Measurements from ENCODE around the gene ZNF225. TPM values are rescaled to one million over a fixed set of nuclear protein-coding genes. Genes with fewer than 3 reads are reported as not detected.
"Not testable (repeated sequence)": the region's sequence is repeated elsewhere in the genome, so short reads cannot be mapped to it uniquely, and the experiment has no call there.

ZNF225 gene
- polyA plus RNA-seq (2013, experiment 1 of 2; ENCODE audit: insufficient read length), result 2.6 TPM
- polyA plus RNA-seq (2013, experiment 2 of 2; ENCODE audit: insufficient read length), result 2.7 TPM

DNA sequence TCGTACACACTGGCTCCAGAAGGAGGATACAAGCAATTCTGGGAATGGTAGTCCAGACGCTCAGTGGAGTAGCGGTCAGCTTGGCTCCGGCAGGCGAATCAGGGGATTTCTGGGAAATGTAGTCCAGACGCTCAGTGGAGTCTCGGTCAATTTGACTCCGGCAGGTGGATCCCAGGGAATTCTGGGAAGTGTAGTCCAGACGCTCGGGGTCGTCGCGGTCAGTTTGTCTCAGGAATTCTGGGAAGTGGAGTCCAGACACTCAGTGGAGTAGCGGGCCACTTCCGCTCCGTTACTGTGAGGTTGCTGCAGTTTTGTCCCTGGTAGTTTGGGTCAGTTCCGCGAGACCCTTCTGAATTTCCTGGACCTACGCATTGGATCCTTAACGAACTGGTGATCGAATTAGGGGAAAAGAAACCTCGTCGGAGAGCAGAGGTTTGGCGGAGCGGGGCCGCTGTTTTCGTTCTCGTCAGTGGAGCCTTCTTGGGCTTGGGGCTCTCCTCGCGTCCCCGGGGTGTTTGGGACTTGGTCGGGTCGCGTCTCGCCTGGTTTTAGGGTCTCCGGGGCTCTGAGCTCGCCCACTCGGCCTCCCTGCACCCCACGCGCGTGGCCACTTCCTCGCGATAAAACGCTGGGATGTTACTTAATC is at the start of gene ZNF225:
TSS of gene ZNF225 (plus strand) at position 262 of the 646 bp plus-strand sequence. CDS start 2,429 bp downstream, outside the sequence.
- DNase-seq, result peak; percentile 99

DNA sequence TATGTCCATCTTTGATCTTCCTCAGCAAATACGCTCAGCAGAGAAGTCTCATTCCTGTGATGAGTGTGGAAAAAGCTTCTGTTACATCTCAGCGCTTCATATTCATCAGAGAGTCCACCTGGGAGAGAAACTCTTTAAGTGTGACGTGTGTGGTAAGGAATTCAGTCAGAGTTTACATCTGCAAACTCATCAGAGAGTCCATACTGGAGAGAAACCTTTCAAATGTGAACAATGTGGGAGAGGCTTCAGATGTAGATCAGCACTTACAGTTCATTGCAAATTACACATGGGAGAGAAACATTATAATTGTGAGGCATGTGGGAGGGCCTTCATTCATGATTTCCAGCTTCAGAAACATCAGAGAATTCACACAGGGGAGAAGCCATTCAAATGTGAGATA is 46.9 kb upstream of the ZNF225 start:
- no peak for DNase-seq

GRCh38 chr19:44069415-44069814 is 43.8 kb upstream of the ZNF225 start:
- DNase-seq, result no peak

- DNase-seq, result peak; percentile 93
These were observed 41.2 kb upstream of the ZNF225 start, which contains the start of gene ZNF284 for GRCh38 chr19:44071824-44072542. Gene ZNF284 (plus strand): TSS chr19:44072159. CDS start chr19:44076390, 4,231 bp downstream.

DNA sequence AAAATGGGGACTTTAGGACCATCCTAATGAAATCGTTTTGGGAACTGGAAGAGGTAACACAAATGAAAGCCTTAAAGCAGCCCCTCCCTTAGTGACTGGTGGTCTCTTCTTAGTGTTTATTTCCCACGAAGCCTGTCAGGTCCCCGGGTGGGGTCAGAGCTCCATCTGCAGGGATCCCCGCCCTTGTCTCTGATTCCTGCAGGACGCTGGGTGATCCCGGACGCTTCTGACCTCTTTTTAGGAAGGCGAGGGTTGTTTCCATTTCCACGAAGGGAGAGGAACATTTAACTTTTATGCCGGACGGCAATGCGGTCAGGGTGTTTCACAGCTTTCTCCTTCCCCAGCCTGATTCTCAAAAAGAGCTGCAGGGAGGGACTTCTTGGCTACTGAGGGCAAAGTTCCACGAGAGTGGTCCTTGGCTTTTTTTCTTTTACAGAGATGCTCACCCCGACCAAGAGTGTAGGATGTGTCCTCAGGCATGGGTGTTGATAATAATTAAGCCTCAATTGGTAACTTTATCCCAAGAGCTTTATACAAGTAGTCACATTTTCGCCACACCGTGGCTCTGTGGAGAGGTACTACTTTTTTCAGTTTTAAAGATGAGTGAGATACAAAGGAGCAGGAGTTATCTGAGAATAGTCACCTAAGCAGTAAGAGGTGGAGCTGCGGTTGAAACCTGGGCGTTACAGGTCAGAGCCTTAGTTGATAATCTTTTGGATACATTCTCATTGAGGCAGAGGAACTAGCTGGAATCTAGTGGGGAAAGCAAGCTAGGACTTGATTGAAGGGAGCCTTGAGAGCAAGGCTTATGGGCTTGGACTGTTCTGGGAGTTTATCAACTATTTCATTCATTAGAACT is 40.4 kb upstream of the ZNF225 start:
- DNase-seq, result peak; percentile 1

DNA sequence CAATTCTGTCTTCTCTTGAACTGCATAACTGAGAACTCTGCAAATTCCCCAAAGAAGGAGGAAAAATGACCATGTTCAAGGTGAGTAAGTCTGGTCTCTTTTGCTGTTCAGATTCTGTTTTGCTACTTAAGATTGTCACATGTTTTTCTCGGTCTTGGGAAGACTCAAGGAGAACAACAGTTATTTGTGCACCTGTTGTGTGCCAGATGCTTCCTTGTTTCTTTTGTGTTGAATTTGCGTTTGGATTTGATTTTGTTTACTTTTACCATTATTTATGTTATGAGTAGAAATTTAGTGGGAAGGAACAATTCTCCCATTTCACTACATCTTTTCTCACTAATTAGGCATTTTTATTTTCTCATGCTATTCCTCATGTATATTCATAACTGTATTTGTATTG is 36.9 kb upstream of the ZNF225 start:
- no peak for DNase-seq

GRCh38 chr19:44092108-44092507 is 21.1 kb upstream of the ZNF225 start:
- DNase-seq, result no peak

DNA sequence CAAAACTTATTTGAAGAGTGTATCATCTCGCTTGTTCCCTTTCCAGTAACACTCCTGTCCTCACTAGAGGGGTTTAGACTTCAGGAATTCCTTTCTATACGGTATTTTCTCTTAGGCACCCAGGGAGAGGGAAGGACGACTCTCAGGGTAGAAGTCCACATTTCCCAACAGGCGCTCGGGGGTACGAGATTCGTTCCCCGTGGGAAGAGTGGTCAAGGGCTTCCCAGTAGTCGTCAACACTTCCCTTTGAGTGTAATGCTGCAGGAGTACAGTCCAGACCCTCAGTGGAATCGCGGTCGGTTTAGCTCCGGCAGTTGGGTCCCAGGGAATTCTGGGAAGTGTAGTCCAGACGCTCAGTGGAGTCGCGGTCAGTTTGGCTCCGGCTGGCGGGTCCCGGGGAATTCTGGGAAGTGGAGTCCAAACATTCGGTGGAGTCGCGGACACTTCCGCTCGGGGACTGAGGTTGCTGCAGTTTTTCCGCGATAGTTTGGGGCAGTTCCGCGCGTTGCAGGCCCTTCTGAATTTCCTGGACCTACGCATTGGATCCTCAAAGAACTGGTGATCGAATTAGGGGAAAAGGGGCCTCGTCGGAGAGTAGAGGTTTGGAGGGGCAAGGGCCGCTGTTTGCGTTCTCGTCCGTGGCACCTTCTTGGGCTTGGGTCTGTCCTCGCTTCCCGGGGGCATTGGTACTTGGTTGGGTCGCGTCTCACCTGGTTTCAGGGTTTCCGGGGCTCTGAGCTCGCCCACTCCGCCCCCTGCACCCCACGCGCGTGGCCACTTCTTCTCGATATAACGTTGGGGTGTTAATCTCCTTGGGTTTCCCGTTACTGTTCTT is 19.1 kb upstream of the ZNF225 start, which contains the start of gene ZNF224:
TSS of gene ZNF224 (plus strand) at position 431 of the 835 bp plus-strand sequence. CDS start 3,513 bp downstream, outside the sequence.
- DNase-seq, result peak; percentile 94

DNA sequence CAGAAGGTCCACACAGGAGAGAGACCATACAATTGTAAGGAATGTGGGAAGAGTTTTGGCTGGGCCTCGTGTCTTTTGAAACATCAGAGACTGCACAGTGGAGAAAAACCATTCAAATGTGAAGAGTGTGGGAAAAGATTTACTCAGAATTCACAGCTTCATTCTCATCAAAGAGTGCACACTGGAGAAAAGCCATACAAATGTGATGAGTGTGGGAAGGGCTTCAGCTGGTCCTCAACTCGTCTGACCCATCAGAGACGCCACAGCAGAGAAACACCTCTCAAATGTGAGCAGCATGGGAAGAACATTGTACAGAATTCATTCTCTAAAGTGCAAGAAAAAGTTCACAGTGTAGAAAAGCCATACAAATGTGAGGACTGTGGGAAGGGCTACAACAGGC is 5.4 kb upstream of the ZNF225 start:
- no peak for DNase-seq

GRCh38 chr19:44109458-44109857 is 3.7 kb upstream of the ZNF225 start:
- no peak for DNase-seq

- peak; percentile 86 for DNase-seq
These were observed 1.2 kb upstream of the ZNF225 start for GRCh38 chr19:44111910-44112463.

GRCh38 chr19:44112802-44113137 is 429 bp upstream of the ZNF225 start:
- DNase-seq, result no peak

- DNase-seq, result no peak
These were observed 688 bp downstream of the ZNF225 start for GRCh38 chr19:44113784-44114390.

GRCh38 chr19:44121162-44121561 is 8.0 kb downstream of the ZNF225 start:
- DNase-seq, result not testable (repeated sequence)

- DNase-seq, result no peak
These were observed 18.8 kb downstream of the ZNF225 start for GRCh38 chr19:44131955-44132354.

GRCh38 chr19:44141191-44142058 is 28.2 kb downstream of the ZNF225 start, which contains the start of gene ZNF234:
Gene ZNF234 (plus strand): TSS chr19:44141554. CDS start chr19:44144633, 3,079 bp downstream.
- DNase-seq, result peak; percentile 88

DNA sequence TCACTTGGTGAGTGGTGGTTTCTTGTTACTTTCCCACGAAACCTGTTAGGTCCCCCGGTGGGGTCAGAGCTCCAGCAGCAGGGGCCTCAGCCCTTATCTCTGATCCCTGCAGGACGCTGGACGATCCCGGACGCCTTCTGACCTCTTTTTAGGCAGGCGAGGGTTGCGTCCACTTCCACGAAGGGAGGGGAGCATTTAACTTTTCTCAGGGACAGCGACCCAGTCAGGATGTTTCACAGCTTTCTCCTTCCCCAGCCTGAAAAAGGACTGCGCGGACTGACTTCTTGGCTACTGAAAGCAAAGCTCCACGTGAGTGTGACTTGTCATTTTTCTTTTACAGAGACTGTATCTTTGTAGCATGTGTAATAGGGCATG is 28.8 kb downstream of the ZNF225 start:
- peak; percentile 8 for DNase-seq

GRCh38 chr19:44149776-44150175 is 36.6 kb downstream of the ZNF225 start:
- no peak for DNase-seq

- no peak for DNase-seq
These were observed 38.3 kb downstream of the ZNF225 start for GRCh38 chr19:44151491-44151890.

GRCh38 chr19:44156475-44156874 is 43.3 kb downstream of the ZNF225 start:
- DNase-seq, result no peak
